ENCODE results near the gene RAB31.

Gene RAB31

GRCh38 chr18:9665314-9665713, 42.8 kb upstream of the RAB31 start:
- no peak overlapping the region for H3K14ac ChIP-seq (ENCODE audit: low read length)
- H2AK5ac ChIP-seq (ENCODE audit: low read depth, low read length) = no peak overlapping the region
- H3K4me3 ChIP-seq (ENCODE audit: low read length in 2 of 2) = no peak overlapping the region
- H3K9ac ChIP-seq (ENCODE audit: low read depth, low read length, poor library complexity) = no peak overlapping the region
- no peaks in the 10 kb centered on the region for H3K27me3 ChIP-seq (ENCODE audit: control insufficient read depth in 3 of 3, insufficient read depth in 3 of 3, low read depth in 1 of 3, low read length in 3 of 3)
- no peak overlapping the region for H2BK120ac ChIP-seq (ENCODE audit: low read depth, low read length)
- no peak overlapping the region for H4K91ac ChIP-seq (ENCODE audit: low read depth, low read length, poor library complexity)
- no peak overlapping the region for H2BK12ac ChIP-seq (ENCODE audit: low read length)
- H2AFZ ChIP-seq (ENCODE audit: low read length) = peak overlapping the region; percentile 65
- no peak for DNase-seq (ENCODE audit: low spot score)
- H2BK5ac ChIP-seq (ENCODE audit: low read length) = no peak overlapping the region
- H3K36me3 ChIP-seq (replicated peaks in 1 of 2; ENCODE audit: control insufficient read depth in 2 of 2, insufficient read depth in 2 of 2, low read length in 2 of 2) = no peaks in the 10 kb centered on the region
- no peak overlapping the region for H3K4ac ChIP-seq (ENCODE audit: low read length)
- H2BK15ac ChIP-seq (ENCODE audit: low read length) = no peak overlapping the region
- no peak overlapping the region for H3K23ac ChIP-seq (ENCODE audit: low read depth, low read length, poor library complexity)
- no CpG with 5 or more reads among the region's 3 CpGs for WGBS, 2 donors (ENCODE audit: extremely low coverage in 2 of 2, insufficient read length in 2 of 2, insufficient replicate concordance in 1 of 2)
- H3K18ac ChIP-seq (ENCODE audit: low read length) = no peak overlapping the region
- H3K9me3 ChIP-seq (replicated peaks in 1 of 2; ENCODE audit: control insufficient read depth in 2 of 2, insufficient read depth in 1 of 2, low read depth in 1 of 2, low read length in 2 of 2) = peaks cover 0 to 2% of the 10 kb centered on the region in 2 donors
- H3K27ac ChIP-seq (replicated peaks; ENCODE audit: low read length) = no peak overlapping the region
- no peak overlapping the region for H3K4me2 ChIP-seq (ENCODE audit: insufficient read depth, low read length, poor library complexity, severe bottlenecking)
- H4K8ac ChIP-seq (ENCODE audit: low read depth, low read length) = no peak overlapping the region
- no peaks in the 10 kb centered on the region for H3K79me1 ChIP-seq (ENCODE audit: low read depth, low read length)
- peaks cover 2 to 13% of the 10 kb centered on the region in 2 donors for H3K4me1 ChIP-seq (ENCODE audit: control insufficient read depth in 2 of 2, insufficient read depth in 1 of 2, low read depth in 1 of 2, low read length in 2 of 2)

GRCh38 chr18:9666548-9666947, 41.6 kb upstream of the RAB31 start:
- H2AFZ ChIP-seq (ENCODE audit: low read length) = no peak overlapping the region

GRCh38 chr18:9669016-9669415, 39.1 kb upstream of the RAB31 start:
- Histone ChIP-seq H3K9me3 (replicated peaks in 1 of 2; ENCODE audit: control insufficient read depth in 2 of 2, insufficient read depth in 1 of 2, low read depth in 1 of 2, low read length in 2 of 2) (peaks cover 0 to 7% of the 10 kb centered on the region in 2 donors), H2BK12ac (ENCODE audit: low read length) (no peak overlapping the region), H3K4me1 (ENCODE audit: control insufficient read depth in 2 of 2, insufficient read depth in 1 of 2, low read depth in 1 of 2, low read length in 2 of 2) (peaks cover 2 to 16% of the 10 kb centered on the region in 2 donors), H3K36me3 (replicated peaks in 1 of 2; ENCODE audit: control insufficient read depth in 2 of 2, insufficient read depth in 2 of 2, low read length in 2 of 2) (no peaks in the 10 kb centered on the region), H2BK120ac (ENCODE audit: low read depth, low read length) (no peak overlapping the region), H3K23ac (ENCODE audit: low read depth, low read length, poor library complexity) (no peak overlapping the region), H3K4me3 (ENCODE audit: low read length in 2 of 2) (no peak overlapping the region), H3K27ac (replicated peaks; ENCODE audit: low read length) (no peak overlapping the region), H2AK5ac (ENCODE audit: low read depth, low read length) (no peak overlapping the region), H3K18ac (ENCODE audit: low read length) (no peak overlapping the region), H2BK5ac (ENCODE audit: low read length) (no peak overlapping the region), H4K91ac (ENCODE audit: low read depth, low read length, poor library complexity) (no peak overlapping the region), H2AFZ (ENCODE audit: low read length) (no peak overlapping the region), H3K4ac (ENCODE audit: low read length) (no peak overlapping the region), H3K4me2 (ENCODE audit: insufficient read depth, low read length, poor library complexity, severe bottlenecking) (no peak overlapping the region), H3K79me1 (ENCODE audit: low read depth, low read length) (no peaks in the 10 kb centered on the region), H2BK15ac (ENCODE audit: low read length) (no peak overlapping the region), H3K14ac (ENCODE audit: low read length) (no peak overlapping the region), H4K8ac (ENCODE audit: low read depth, low read length) (no peak overlapping the region), H3K27me3 (ENCODE audit: control insufficient read depth in 3 of 3, insufficient read depth in 3 of 3, low read depth in 1 of 3, low read length in 3 of 3) (no peaks in the 10 kb centered on the region), H3K9ac (ENCODE audit: low read depth, low read length, poor library complexity) (no peak overlapping the region)
- DNase-seq (ENCODE audit: low spot score) = no peak
- no CpG with 5 or more reads among the region's 3 CpGs for WGBS, 2 donors (ENCODE audit: extremely low coverage in 2 of 2, insufficient read length in 2 of 2, insufficient replicate concordance in 1 of 2)

More at GRCh38 chr18:9666548-9666947, 41.6 kb upstream of the RAB31 start:
- no peak overlapping the region for H3K9ac ChIP-seq (ENCODE audit: low read depth, low read length, poor library complexity)
- no peak overlapping the region for H3K18ac ChIP-seq (ENCODE audit: low read length)
- no peak overlapping the region for H3K27ac ChIP-seq (replicated peaks; ENCODE audit: low read length)
- no peak overlapping the region for H2BK120ac ChIP-seq (ENCODE audit: low read depth, low read length)
- no CpG with 5 or more reads among the region's 3 CpGs for WGBS, 2 donors (ENCODE audit: extremely low coverage in 2 of 2, insufficient read length in 2 of 2, insufficient replicate concordance in 1 of 2)
- H2BK5ac ChIP-seq (ENCODE audit: low read length) = no peak overlapping the region
- H2BK15ac ChIP-seq (ENCODE audit: low read length) = no peak overlapping the region
- no peak overlapping the region for H4K8ac ChIP-seq (ENCODE audit: low read depth, low read length)
- H3K23ac ChIP-seq (ENCODE audit: low read depth, low read length, poor library complexity) = no peak overlapping the region
- no peaks in the 10 kb centered on the region for H3K27me3 ChIP-seq (ENCODE audit: control insufficient read depth in 3 of 3, insufficient read depth in 3 of 3, low read depth in 1 of 3, low read length in 3 of 3)
- no peak overlapping the region for H4K91ac ChIP-seq (ENCODE audit: low read depth, low read length, poor library complexity)
- H3K9me3 ChIP-seq (replicated peaks in 1 of 2; ENCODE audit: control insufficient read depth in 2 of 2, insufficient read depth in 1 of 2, low read depth in 1 of 2, low read length in 2 of 2) = peaks cover 0 to 7% of the 10 kb centered on the region in 2 donors
- no peak overlapping the region for H3K14ac ChIP-seq (ENCODE audit: low read length)
- no peak overlapping the region for H2AK5ac ChIP-seq (ENCODE audit: low read depth, low read length)
- H3K4ac ChIP-seq (ENCODE audit: low read length) = no peak overlapping the region
- no peak overlapping the region for H2BK12ac ChIP-seq (ENCODE audit: low read length)
- no peaks in the 10 kb centered on the region for H3K36me3 ChIP-seq (replicated peaks in 1 of 2; ENCODE audit: control insufficient read depth in 2 of 2, insufficient read depth in 2 of 2, low read length in 2 of 2)
- peaks cover 2 to 13% of the 10 kb centered on the region in 2 donors for H3K4me1 ChIP-seq (ENCODE audit: control insufficient read depth in 2 of 2, insufficient read depth in 1 of 2, low read depth in 1 of 2, low read length in 2 of 2)
- no peak overlapping the region for H3K4me2 ChIP-seq (ENCODE audit: insufficient read depth, low read length, poor library complexity, severe bottlenecking)
- H3K79me1 ChIP-seq (ENCODE audit: low read depth, low read length) = no peaks in the 10 kb centered on the region
- H3K4me3 ChIP-seq (ENCODE audit: low read length in 2 of 2) = no peak overlapping the region
- DNase-seq (ENCODE audit: low spot score) = no peak

- Histone ChIP-seq H3K4me3 (ENCODE audit: low read length in 2 of 2) (no peak overlapping the region), H3K23ac (ENCODE audit: low read depth, low read length, poor library complexity) (no peak overlapping the region), H3K4ac (ENCODE audit: low read length) (no peak overlapping the region), H3K79me1 (ENCODE audit: low read depth, low read length) (no peaks in the 10 kb centered on the region), H2BK120ac (ENCODE audit: low read depth, low read length) (no peak overlapping the region), H3K9ac (ENCODE audit: low read depth, low read length, poor library complexity) (no peak overlapping the region), H2BK15ac (ENCODE audit: low read length) (no peak overlapping the region), H4K8ac (ENCODE audit: low read depth, low read length) (no peak overlapping the region), H3K27ac (replicated peaks; ENCODE audit: low read length) (no peak overlapping the region), H2BK5ac (ENCODE audit: low read length) (no peak overlapping the region), H3K4me1 (ENCODE audit: control insufficient read depth in 2 of 2, insufficient read depth in 1 of 2, low read depth in 1 of 2, low read length in 2 of 2) (peaks cover 0 to 5% of the 10 kb centered on the region in 2 donors), H2AFZ (ENCODE audit: low read length) (peak overlapping the region; percentile 71), H3K9me3 (replicated peaks in 1 of 2; ENCODE audit: control insufficient read depth in 2 of 2, insufficient read depth in 1 of 2, low read depth in 1 of 2, low read length in 2 of 2) (peaks cover 0 to 7% of the 10 kb centered on the region in 2 donors), H4K91ac (ENCODE audit: low read depth, low read length, poor library complexity) (no peak overlapping the region), H2AK5ac (ENCODE audit: low read depth, low read length) (no peak overlapping the region), H3K27me3 (ENCODE audit: control insufficient read depth in 3 of 3, insufficient read depth in 3 of 3, low read depth in 1 of 3, low read length in 3 of 3) (no peaks in the 10 kb centered on the region), H3K18ac (ENCODE audit: low read length) (peak overlapping the region; percentile 64), H2BK12ac (ENCODE audit: low read length) (no peak overlapping the region), H3K36me3 (replicated peaks in 1 of 2; ENCODE audit: control insufficient read depth in 2 of 2, insufficient read depth in 2 of 2, low read length in 2 of 2) (no peaks in the 10 kb centered on the region), H3K14ac (ENCODE audit: low read length) (no peak overlapping the region), H3K4me2 (ENCODE audit: insufficient read depth, low read length, poor library complexity, severe bottlenecking) (no peak overlapping the region)
- WGBS, 2 donors (ENCODE audit: extremely low coverage in 2 of 2, insufficient read length in 2 of 2, insufficient replicate concordance in 1 of 2) = no CpG with 5 or more reads among the region's 7 CpGs
- DNase-seq (ENCODE audit: low spot score) = no peak
Measured at GRCh38 chr18:9671214-9671613, 36.9 kb upstream of the RAB31 start.
